Subcutaneous preadipocyte (primary cell): ENCODE data around the gene C8G. TPM values are rescaled to one million over a fixed set of nuclear protein-coding genes. Genes with fewer than 3 reads are reported as not detected.

Experiments
- total RNA-seq: library from RNA; depleted of rRNA; stranded (reverse); fragments of >200 nt; gene quantifications from 2 replicates; pipeline ENCODE4 v1.2.3, GENCODE V29; 2012

Gene C8G
- total RNA-seq: not detected in 2 replicates

GRCh38 chr9:136944519-136945332 is at the start of gene C8G, which contains the start of gene FBXW5:
Gene C8G, plus strand, starts transcription at chr9:136945243. Its CDS starts 78 bp downstream, at chr9:136945321.
Gene FBXW5, minus strand, starts transcription at chr9:136944738. Its CDS starts 655 bp downstream, at chr9:136944083.

GRCh38 chr9:136951541-136952320 is 6.7 kb downstream of the C8G start, which contains the start of gene LCN12:
Gene LCN12, plus strand, starts transcription at chr9:136952273. Its CDS starts 55 bp downstream, at chr9:136952328.

GRCh38 chr9:136977223-136977622 is 32.2 kb downstream of the C8G start, which contains the start of gene PTGDS:
Gene PTGDS, plus strand, starts transcription at chr9:136977504. Its CDS starts 75 bp downstream, at chr9:136977579.

GRCh38 chr9:136982232-136983051 is 37.4 kb downstream of the C8G start, which contains the start of gene LCNL1:
Gene LCNL1, plus strand, starts transcription at chr9:136982993. Its CDS starts 594 bp downstream, at chr9:136983587.

GRCh38 chr9:136991993-136992818 is 47.2 kb downstream of the C8G start, which contains the start of gene PAXX:
Gene PAXX, plus strand, starts transcription at chr9:136992422. Its CDS starts 22 bp downstream, at chr9:136992444.

Other genes with a start within 250 kb of the C8G start
- under 0.01 TPM in 1 of 2 replicates, not detected in the other for gene DIPK1B, start 232.7 kb upstream of the C8G start, total RNA-seq
- under 0.01 TPM in 1 of 2 replicates, not detected in the other for gene LCN10, start 202.3 kb upstream of the C8G start, total RNA-seq
- not detected in 2 replicates for gene LCN6, start 196.7 kb upstream of the C8G start, total RNA-seq
- not detected in 2 replicates for gene LCN8, start 187.0 kb upstream of the C8G start, total RNA-seq
- not detected in 2 replicates for gene LCN15, start 180.7 kb upstream of the C8G start, total RNA-seq
- gene TMEM141, start 153.9 kb upstream of the C8G start, total RNA-seq: 31.3 and 40.8 TPM in 2 replicates
- gene CCDC183, start 148.9 kb upstream of the C8G start, total RNA-seq: 0.20 and 0.37 TPM in 2 replicates
- 44.5 and 80.5 TPM in 2 replicates for gene RABL6, start 137.3 kb upstream of the C8G start, total RNA-seq
- gene AJM1, start 102.8 kb upstream of the C8G start, total RNA-seq: 0.73 and 0.98 TPM in 2 replicates
- 44.0 and 77.5 TPM in 2 replicates for gene PHPT1, start 95.8 kb upstream of the C8G start, total RNA-seq
- 0.73 and 1.8 TPM in 2 replicates for gene MAMDC4, start 92.9 kb upstream of the C8G start, total RNA-seq
- gene EDF1, start 78.9 kb upstream of the C8G start, total RNA-seq: 107 and 187 TPM in 2 replicates
- 9.2 and 10.8 TPM in 2 replicates for gene TRAF2, start 58.7 kb upstream of the C8G start, total RNA-seq
- gene FBXW5, start 505 bp upstream of the C8G start, total RNA-seq: 125 TPM in 2 replicates
- gene LCN12, start 7.0 kb downstream of the C8G start, total RNA-seq: not detected in 2 replicates
- 0.59 and 4.8 TPM in 2 replicates for gene PTGDS, start 32.3 kb downstream of the C8G start, total RNA-seq
- gene LCNL1, start 37.8 kb downstream of the C8G start, total RNA-seq: under 0.01 and 0.37 TPM in 2 replicates
- 13.9 and 14.3 TPM in 2 replicates for gene PAXX, start 47.2 kb downstream of the C8G start, total RNA-seq
- 0.20 and 0.73 TPM in 2 replicates for gene CLIC3, start 51.3 kb downstream of the C8G start, total RNA-seq
- 15.4 and 19.5 TPM in 2 replicates for gene ABCA2, start 83.0 kb downstream of the C8G start, total RNA-seq
- not detected in 2 replicates for gene FUT7, start 86.8 kb downstream of the C8G start, total RNA-seq
- gene NPDC1, start 100.9 kb downstream of the C8G start, total RNA-seq: 18.8 and 24.3 TPM in 2 replicates
- not detected in 2 replicates for gene ENTPD2, start 108.8 kb downstream of the C8G start, total RNA-seq
- 6.6 and 8.2 TPM in 2 replicates for gene SAPCD2, start 125.3 kb downstream of the C8G start, total RNA-seq
- gene UAP1L1, start 132.3 kb downstream of the C8G start, total RNA-seq: 12.1 and 18.8 TPM in 2 replicates
- 45.5 and 52.2 TPM in 2 replicates for gene MAN1B1, start 141.7 kb downstream of the C8G start, total RNA-seq
- 77.2 and 112 TPM in 2 replicates for gene DPP7, start 169.5 kb downstream of the C8G start, total RNA-seq
- not detected in 2 replicates for gene GRIN1, start 193.9 kb downstream of the C8G start, total RNA-seq
- gene LRRC26, start 224.8 kb downstream of the C8G start, total RNA-seq: not detected in 2 replicates
- 0.20 TPM in 1 of 2 replicates, not detected in the other for gene TMEM210, start 226.8 kb downstream of the C8G start, total RNA-seq
- 23.5 and 28.7 TPM in 2 replicates for gene ANAPC2, start 243.3 kb downstream of the C8G start, total RNA-seq
- 56.1 and 64.7 TPM in 2 replicates for gene SSNA1, start 243.4 kb downstream of the C8G start, total RNA-seq